ENCODE results near the gene NR5A2. TPM values are rescaled to one million over a fixed set of nuclear protein-coding genes. Genes with fewer than 3 reads are reported as not detected.
A peak's percentile ranks its signal among the peaks of the same experiment; 100 is the strongest.

The NR5A2 gene
- total RNA-seq, 1 donor from 2014 or later, result 6.9 TPM

GRCh38 chr1:200147094-200147493, 119.6 kb downstream of the NR5A2 start:
- intact Hi-C loops (cut with DNase I), result no loop called here
- DNase-seq (ENCODE audit: low spot score) (no peak), ATAC-seq (no peak)

- ATAC-seq (no peak), DNase-seq (ENCODE audit: low spot score) (no peak)
- intact Hi-C loops (cut with DNase I), result no loop called here
Observed at GRCh38 chr1:200147742-200148141, 120.2 kb downstream of the NR5A2 start.

GRCh38 chr1:200150006-200150405, 122.5 kb downstream of the NR5A2 start:
- no peak for ATAC-seq
- DNase-seq (ENCODE audit: low spot score), result no peak
- intact Hi-C loops (cut with DNase I), result no loop called here

GRCh38 chr1:200150721-200151120, 123.2 kb downstream of the NR5A2 start:
- ATAC-seq, result peak; percentile 68
- intact Hi-C loops (cut with DNase I), result no loop called here
- DNase-seq (ENCODE audit: low spot score), result no peak

- DNase-seq (ENCODE audit: low spot score) (no peak), ATAC-seq (no peak)
- intact Hi-C loops (cut with DNase I), result no loop called here
Observed at GRCh38 chr1:200152336-200152735, 124.8 kb downstream of the NR5A2 start.

- intact Hi-C loops (cut with DNase I), result no loop called here
- no peak for DNase-seq (ENCODE audit: low spot score)
- ATAC-seq, result no peak
Observed at GRCh38 chr1:200153277-200154055, 126.0 kb downstream of the NR5A2 start.

GRCh38 chr1:200154069-200154767, 126.7 kb downstream of the NR5A2 start:
- intact Hi-C loops (cut with DNase I), result no loop called here
- no peak for ATAC-seq
- no peak for DNase-seq (ENCODE audit: low spot score)

- ATAC-seq (no peak), DNase-seq (ENCODE audit: low spot score) (no peak)
- intact Hi-C loops (cut with DNase I), result no loop called here
Observed at GRCh38 chr1:200157715-200158114, 130.2 kb downstream of the NR5A2 start.

- intact Hi-C loops (cut with DNase I), result no loop called here
- ATAC-seq (no peak), DNase-seq (ENCODE audit: low spot score) (no peak)
Observed at GRCh38 chr1:200161801-200162200, 134.3 kb downstream of the NR5A2 start.

GRCh38 chr1:200162258-200162657, 134.7 kb downstream of the NR5A2 start:
- DNase-seq (ENCODE audit: low spot score) (no peak), ATAC-seq (no peak)
- intact Hi-C loops (cut with DNase I), result no loop called here

GRCh38 chr1:200162877-200163276, 135.4 kb downstream of the NR5A2 start:
- ATAC-seq (no peak), DNase-seq (ENCODE audit: low spot score) (no peak)
- intact Hi-C loops (cut with DNase I), result no loop called here

GRCh38 chr1:200163911-200164310, 136.4 kb downstream of the NR5A2 start:
- DNase-seq (ENCODE audit: low spot score) (no peak), ATAC-seq (no peak)
- intact Hi-C loops (cut with DNase I), result no loop called here

- intact Hi-C loops (cut with DNase I), result no loop called here
- no peak for DNase-seq (ENCODE audit: low spot score)
- no peak for ATAC-seq
Observed at GRCh38 chr1:200165493-200166220, 138.1 kb downstream of the NR5A2 start.

GRCh38 chr1:200166411-200166810, 138.9 kb downstream of the NR5A2 start:
- intact Hi-C loops (cut with DNase I), result no loop called here
- DNase-seq (ENCODE audit: low spot score), result no peak
- no peak for ATAC-seq

GRCh38 chr1:200168926-200169325, 141.4 kb downstream of the NR5A2 start:
- intact Hi-C loops (cut with DNase I), result no loop called here
- DNase-seq (ENCODE audit: low spot score) (no peak), ATAC-seq (no peak)

- no peak for ATAC-seq
- intact Hi-C loops (cut with DNase I), result no loop called here
- DNase-seq (ENCODE audit: low spot score), result no peak
Observed at GRCh38 chr1:200172311-200172710, 144.8 kb downstream of the NR5A2 start.

- DNase-seq (ENCODE audit: low spot score) (no peak), ATAC-seq (no peak)
- intact Hi-C loops (cut with DNase I), result no loop called here
Observed at GRCh38 chr1:200173097-200173618, 145.6 kb downstream of the NR5A2 start.

GRCh38 chr1:200174525-200175295, 147.2 kb downstream of the NR5A2 start:
- no peak for ATAC-seq
- intact Hi-C loops (cut with DNase I), result no loop called here
- no peak for DNase-seq (ENCODE audit: low spot score)

GRCh38 chr1:200176181-200176580, 148.7 kb downstream of the NR5A2 start:
- intact Hi-C loops (cut with DNase I), result no loop called here
- DNase-seq (ENCODE audit: low spot score) (no peak), ATAC-seq (no peak)
